K562 (cell line): ENCODE results near the gene TMEFF1. TPM values are rescaled to one million over a fixed set of nuclear protein-coding genes. Genes with fewer than 3 reads are reported as not detected.

ENCODE experiments used
- ATAC-seq: fragments of 200-7000 bp; cut with Tn5 transposase; 3 replicates; pipeline ENCODE4 v1.9.1; 2020; ENCODE audit warnings: moderate library complexity
- BruUV-seq: library from RNA; stranded (reverse); fragments of 400-500 nt; replicated peaks from 2 replicates; lab custom pipeline; 2021; lab: Mats Ljungman, UMichigan
- CTCF ChIA-PET: fragments of 300-600 bp; formaldehyde crosslinking; extraction: SDS; loops from one replicate; lab custom pipeline; 2021; ENCODE audit warnings: low intra/inter-chr PET ratio; lab: Yijun Ruan, JAX
- POLR2A ChIA-PET: fragments of 300-600, 350-650 bp; sonication (Branson Sonifier 250); formaldehyde crosslinking; extraction: SDS; loops from one replicate; lab custom pipeline; 2021; ENCODE audit warnings: antibody characterized with exemption, inconsistent platforms; lab: Yijun Ruan, JAX
- DNase-seq, 4 experiments: peaks; one replicate each; pipeline versions ENCODE4 v3.0.0 to v3.0.0-alpha.2; 2011 to 2018; ENCODE audit warnings: low spot score in 3 of 4, mixed read lengths in 3 of 4; ENCODE audit errors: extremely low read depth in 1 of 4
- FAIRE-seq: peaks from 2 replicates; lab custom pipeline; 2011; peaks lifted over from hg19 to GRCh38; lab: Jason Lieb, UNC
- H2AFZ ChIP-seq: 2 replicates; pipeline ENCODE4 v1.6.0; 2011; ENCODE audit warnings: low read depth, low read length, control low read depth, inconsistent platforms
- H3K27ac ChIP-seq: fragments of 200-600 bp; 3 replicates; pipeline ENCODE4 v1.8.0; 2011; ENCODE audit warnings: low read depth, mild to moderate bottlenecking, control low read depth, inconsistent platforms, low read length, moderate library complexity, mixed read lengths; ENCODE audit errors: extremely low read depth
- H3K27me3 ChIP-seq, 2 experiments: fragments of 300-600 bp in 1 of 2; 2 replicates in 1 of 2; 3 replicates in 1 of 2; pipeline versions ENCODE4 v1.6.0 to v1.8.0; 2011; ENCODE audit warnings: inconsistent platforms in 2 of 2, low read length in 2 of 2, mild to moderate bottlenecking in 1 of 2, mixed read lengths in 1 of 2, moderate library complexity in 1 of 2; ENCODE audit not compliant: control insufficient read depth in 2 of 2, insufficient read depth in 2 of 2
- H3K36me3 ChIP-seq: fragments of 300-600 bp; 3 replicates; pipeline ENCODE4 v1.8.0; 2011; ENCODE audit warnings: mild to moderate bottlenecking, low read length, inconsistent platforms; ENCODE audit not compliant: control insufficient read depth, insufficient read depth
- H3K4me1 ChIP-seq, 2 experiments: fragments of 200-600 bp in 1 of 2; replicated peaks in 1 of 2; 2 replicates in 1 of 2; 3 replicates in 1 of 2; pipeline versions ENCODE4 v1.5.1 to v1.8.0; 2011; ENCODE audit warnings: inconsistent platforms in 2 of 2, low read length in 2 of 2, mild to moderate bottlenecking in 1 of 2, mixed read lengths in 1 of 2, moderate library complexity in 1 of 2; ENCODE audit not compliant: control insufficient read depth in 2 of 2, insufficient read depth in 2 of 2
- H3K4me2 ChIP-seq: 2 replicates; pipeline ENCODE4 v1.6.1; 2011; ENCODE audit warnings: low read length, control low read depth, inconsistent platforms, mixed read lengths; ENCODE audit not compliant: insufficient read depth
- H3K4me3 ChIP-seq: fragments of 200-600 bp; sonication (generic), shearing (Covaris generic); 2 replicates; pipeline ENCODE4 v1.5.1; 2016; ENCODE audit warnings: control low read depth, inconsistent platforms
- H3K79me2 ChIP-seq: fragments of 200-600 bp; 3 replicates; pipeline ENCODE4 v1.8.0; 2011; ENCODE audit warnings: low read length, inconsistent platforms; ENCODE audit not compliant: control insufficient read depth, insufficient read depth
- H3K9ac ChIP-seq, 2 experiments: 2 replicates each; pipeline versions ENCODE4 v1.6.0 to v1.6.1; 2011; ENCODE audit warnings: low read depth in 2 of 2, low read length in 2 of 2, control low read depth in 1 of 2, inconsistent platforms in 1 of 2, mild to moderate bottlenecking in 1 of 2, mixed read lengths in 1 of 2; ENCODE audit not compliant: insufficient read depth in 1 of 2
- H3K9me1 ChIP-seq: one replicate; pipeline ENCODE4 v1.6.0; 2011; ENCODE audit warnings: inconsistent platforms, mild to moderate bottlenecking, low read length, moderate library complexity; ENCODE audit not compliant: control insufficient read depth, insufficient read depth
- H3K9me3 ChIP-seq: replicated peaks from 2 replicates; pipeline ENCODE4 v1.5.1; 2011; ENCODE audit warnings: low read depth, low read length, inconsistent platforms; ENCODE audit not compliant: control insufficient read depth, insufficient read depth
- H4K20me1 ChIP-seq: replicated peaks from 2 replicates; pipeline ENCODE4 v1.6.1; 2011; ENCODE audit warnings: low read length, inconsistent platforms, mixed read lengths; ENCODE audit not compliant: control insufficient read depth, insufficient read depth
- BCL6 ChIP-seq: fragments of 250-450 bp; sonication (Bioruptor Pico); IDR thresholded peaks from 2 replicates; pipeline ENCODE4 v1.4.0; 2020
- C11orf30 ChIP-seq: fragments of 450-650 bp; IDR thresholded peaks from 2 replicates; pipeline ENCODE4 v1.6.1; 2016; ENCODE audit warnings: low read depth, mild to moderate bottlenecking
- CTCF ChIP-seq, 3 experiments: IDR thresholded peaks in 2 of 3; conservative IDR thresholded peaks in 1 of 3; 2 replicates each; pipeline ENCODE4 v1.5.1; 2011 to 2012; ENCODE audit warnings: low read length in 3 of 3, mild to moderate bottlenecking in 3 of 3, control low read depth in 2 of 3, improper control_type of control experiment in 1 of 3, inconsistent platforms in 1 of 3, low read depth in 1 of 3, mixed read lengths in 1 of 3, moderate library complexity in 1 of 3; ENCODE audit not compliant: insufficient read depth in 2 of 3
- EP300 ChIP-seq: IDR thresholded peaks from 2 replicates; pipeline ENCODE4 v1.6.1; 2012; ENCODE audit warnings: low read length, improper control_type of control experiment
- FOXM1 ChIP-seq, 2 experiments: fragments of 450-650 bp in 1 of 2; sonication (generic) in 1 of 2; formaldehyde crosslinking in 1 of 2; IDR thresholded peaks; 2 replicates each; pipeline versions ENCODE4 v1.6.1 to v1.9.0; 2017 to 2022; ENCODE audit warnings: low read depth in 2 of 2, mild to moderate bottlenecking in 2 of 2, missing genetic modification reagents in 1 of 2, moderate library complexity in 1 of 2
- GABPA ChIP-seq: fragments of 200-800 bp; sonication (Bioruptor generic); conservative IDR thresholded peaks from 2 replicates; pipeline ENCODE4 v1.6.1; 2016; ENCODE audit warnings: low read depth, missing genetic modification characterization, missing compliant biosample characterization
- KAT7 ChIP-seq: sonication (generic); formaldehyde crosslinking; IDR thresholded peaks from 2 replicates; pipeline ENCODE4 v1.8.0; 2022; ENCODE audit warnings: missing genetic modification reagents, mild to moderate bottlenecking, borderline replicate concordance
- MAFF ChIP-seq: IDR thresholded peaks from 2 replicates; pipeline ENCODE4 v1.6.1; 2012; ENCODE audit warnings: low read length, improper control_type of control experiment
- MAFG ChIP-seq: fragments of 450-650 bp; conservative IDR thresholded peaks from 2 replicates; pipeline ENCODE4 v1.6.1; 2016; ENCODE audit warnings: missing genetic modification characterization, missing compliant biosample characterization
- MAFK ChIP-seq: IDR thresholded peaks from 2 replicates; pipeline ENCODE4 v1.6.1; 2011; ENCODE audit warnings: low read length, improper control_type of control experiment
- MCM2 ChIP-seq: fragments of 450-650 bp; IDR thresholded peaks from 2 replicates; pipeline ENCODE4 v1.6.1; 2017; ENCODE audit warnings: low read depth, mild to moderate bottlenecking
- MTF1 ChIP-seq: fragments of 250-450 bp; sonication (Bioruptor Pico); IDR thresholded peaks from 2 replicates; pipeline ENCODE4 v1.9.0; 2021; ENCODE audit warnings: moderate library complexity, mild to moderate bottlenecking, inconsistent platforms, borderline replicate concordance
- MXI1 ChIP-seq: IDR thresholded peaks from 2 replicates; pipeline ENCODE4 v1.6.1; 2011; ENCODE audit warnings: low read depth, mild to moderate bottlenecking, improper control_type of control experiment, low read length
- OTX1 ChIP-seq: fragments of 450-650 bp; formaldehyde crosslinking; IDR thresholded peaks from 2 replicates; pipeline ENCODE4 v1.4.0; 2022; ENCODE audit warnings: mild to moderate bottlenecking
- PHF20 ChIP-seq: fragments of 450-650 bp; IDR thresholded peaks from 2 replicates; pipeline ENCODE4 v1.6.1; 2018; ENCODE audit not compliant: partially characterized antibody
- PPARD ChIP-seq: fragments of 250-450 bp; sonication (Bioruptor Pico); IDR thresholded peaks from 2 replicates; pipeline ENCODE4 v1.8.0; 2022; ENCODE audit warnings: inconsistent platforms, mild to moderate bottlenecking, moderate library complexity
- RBFOX2 ChIP-seq: fragments of 200-400 bp; formaldehyde crosslinking; IDR thresholded peaks from 2 replicates; pipeline ENCODE4 v1.6.1; 2017; ENCODE audit warnings: low read depth, mild to moderate bottlenecking, low read length, moderate library complexity
- RCOR1 ChIP-seq, 2 experiments: IDR thresholded peaks; 2 replicates each; pipeline ENCODE4 v1.6.1; 2012; ENCODE audit warnings: low read depth in 2 of 2, low read length in 2 of 2, borderline replicate concordance in 1 of 2, improper control_type of control experiment in 1 of 2
- RNF2 ChIP-seq: sonication (generic); IDR thresholded peaks from 2 replicates; pipeline ENCODE4 v1.6.1; 2016
- ZBTB12 ChIP-seq: fragments of 250-450 bp; sonication (Bioruptor Pico); IDR thresholded peaks from 2 replicates; pipeline ENCODE4 v1.4.0; 2020
- ZKSCAN1 ChIP-seq: fragments of 150-350 bp; IDR thresholded peaks from 2 replicates; pipeline ENCODE4 v1.6.1; 2016; ENCODE audit warnings: low read depth, low read length
- ZNF311 ChIP-seq: fragments of 250-450 bp; sonication (Bioruptor Pico); IDR thresholded peaks from 2 replicates; pipeline ENCODE4 v1.4.0; 2020; ENCODE audit warnings: mild to moderate bottlenecking, moderate library complexity
- ZNF316 ChIP-seq: fragments of 450-650 bp; IDR thresholded peaks from 2 replicates; pipeline ENCODE4 v1.6.1; 2016
- WGBS: fragments of 100-300 bp; shearing (Covaris generic); methylation state at CpG from one replicate; pipeline ENCODE4 v1.1.6; 2016; ENCODE audit warnings: low coverage, mixed read lengths; ENCODE audit not compliant: insufficient coverage; ENCODE audit errors: missing lambda C conversion rate; 5-methylcytosine and 5-hydroxymethylcytosine counted together
- in situ Hi-C: fragments of 300-500 bp; cut with MboI; formaldehyde crosslinking; loops from 4 replicates; pipeline ENCODE4 v1.15.0; 2018; ENCODE audit warnings: inconsistent platforms, mixed read lengths
- intact Hi-C: fragments of 100-400 bp; cut with micrococcal nuclease; formaldehyde crosslinking; loops from 2 replicates; pipeline ENCODE4 v1.14.2; 2022
- polyA plus RNA-seq, 8 experiments: library from polyadenylated mRNA; depleted of rRNA in 4 of 8; stranded (reverse) in 5 of 8; unstranded in 3 of 8; fragments of >200 nt; fragmentation: Nextera tagmentation in 2 of 8; fragmentation: Illumina TruSeq in 1 of 8; extraction: Ambion mirVana in 2 of 8; extraction: Trizol in 1 of 8; gene quantifications; 2 replicates each; pipeline versions ENCODE4 v1.2.1 to v1.2.3, GENCODE V29; 2011 to 2014; ENCODE audit warnings: inconsistent platforms in 1 of 8, missing spikeins in 1 of 8
- total RNA-seq, 7 experiments: library from RNA; depleted of rRNA in 6 of 7; stranded (reverse); fragments of >200 nt in 6 of 7; fragmentation: Illumina TruSeq in 2 of 7; extraction: Trizol in 2 of 7; gene quantifications; 2 replicates each; pipeline versions ENCODE4 v1.2.1 to v1.2.3, GENCODE V29; 2011 to 2021; ENCODE audit warnings: low replicate concordance in 1 of 7

TMEFF1 gene
- total and polyA plus RNA-seq, 9 of the 15 experiments (the other 6 are each of a cell fraction or from before 2014, with no cell fraction given): 0.07 to 1.1 (median 0.28) TPM; not detected in 2

- in situ Hi-C loops: no loop called here
- H3K9me1 ChIP-seq: no peaks in the 10 kb centered on the region
- H3K27ac ChIP-seq: no peak overlapping the region
- no peaks in the 10 kb centered on the region for H3K79me2 ChIP-seq
- intact Hi-C loops: no loop called here
- no peak for FAIRE-seq
- H3K36me3 ChIP-seq: no peaks in the 10 kb centered on the region
- H3K4me2 ChIP-seq: no peak overlapping the region
- POLR2A ChIA-PET: interaction anchor here (0.6 to 1.2 kb wide), 3 partner anchors 17 to 134 kb away, joined by 3 to 5 read pairs (median 3); partner anchors contain the start of gene TEX10
- ATAC-seq: peak; percentile 50; the same call in 2 of the 3 replicates
- 18% methylated on average over 10 of the region's 10 CpGs for WGBS
- no peaks in the 10 kb centered on the region for H3K9me3 ChIP-seq
- no peak overlapping the region for H3K4me3 ChIP-seq
- CTCF ChIA-PET: no interaction called here
- H3K4me1 ChIP-seq: no peaks in the 10 kb centered on the region
- no peaks in the 10 kb centered on the region for H3K27me3 ChIP-seq
- no TSS peak for BruUV-seq
- H4K20me1 ChIP-seq: no peaks in the 10 kb centered on the region
- DNase-seq: no peak
- no peak overlapping the region for H2AFZ ChIP-seq
- no peak overlapping the region for H3K9ac ChIP-seq
- TF ChIP-seq PHF20 (no peak), MAFK (0 out of 2 replicates have a peak, but pooled peaks have one; percentile 43), KAT7 (CRISPR knock-in tag) (no peak), MAFF (peak; percentile 57), MCM2 (no peak), MXI1 (no peak), RNF2 (no peak), RBFOX2 (no peak), ZNF316 (peak; percentile 90), RCOR1 (IDR thresholded peaks at IDR 0.05; ENCODE audit: borderline replicate concordance in 1 of 2, low read depth in 2 of 2, low read length in 2 of 2) (no peak), BCL6 (CRISPR knock-in tag) (no peak), MTF1 (CRISPR knock-in tag) (no peak), GABPA (tag) (no peak), ZNF311 (CRISPR knock-in tag) (no peak), ZBTB12 (CRISPR knock-in tag) (no peak), FOXM1 (IDR thresholded peaks at IDR 0.05; ENCODE audit: low read depth) (no peak), FOXM1 (CRISPR knock-in tag; IDR thresholded peaks at IDR 0.05; ENCODE audit: low read depth) (no peak), EP300 (no peak), CTCF (IDR thresholded peaks at IDR 0.05 in 2 of 3, conservative IDR thresholded peaks at IDR 0.05 in 1 of 3; ENCODE audit: insufficient read depth in 2 of 3, low read depth in 1 of 3, low read length in 3 of 3) (peak in 2 of 3 experiments; percentile 17 to 21; a peak in 2 of 6 replicates), ZKSCAN1 (no peak), PPARD (CRISPR knock-in tag) (no peak), OTX1 (CRISPR knock-in tag) (no peak), MAFG (peak; percentile 55; the same call in 1 of the 2 replicates), C11orf30 (peak; percentile 74)
Measured at GRCh38 chr9:100486479-100487176, 13.7 kb downstream of the TMEFF1 start.
